ENCODE data around the gene MAGI2. TPM values are rescaled to one million over a fixed set of nuclear protein-coding genes. Genes with fewer than 3 reads are reported as not detected.

Gene MAGI2
- total RNA-seq, 1 donor from 2014 or later, result 4.0 TPM

DNA sequence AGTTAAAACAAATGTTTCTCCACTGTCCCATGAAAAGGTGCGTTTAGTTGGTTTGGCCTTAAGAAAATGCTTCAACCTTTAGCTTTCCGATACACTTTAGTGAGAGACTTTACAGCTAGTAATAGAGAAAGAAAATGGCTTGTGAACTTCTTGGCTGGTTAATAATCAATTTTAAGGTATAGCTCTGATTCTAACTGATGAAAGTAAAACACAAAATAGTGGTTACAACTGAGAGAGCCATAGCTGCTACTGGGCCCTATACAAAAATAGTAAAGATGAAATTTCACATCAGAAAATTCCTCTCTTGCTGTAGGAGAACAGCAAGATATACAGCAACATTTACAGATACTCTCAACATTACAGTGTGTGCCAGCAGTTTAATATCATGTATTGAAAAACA lies 1283.5 kb downstream of the MAGI2 start:
- H3K27me3 ChIP-seq, result no peaks in the 10 kb centered on the region
- H3K9me3 ChIP-seq, result no peaks in the 10 kb centered on the region
- peaks cover 10 to 17% of the 10 kb centered on the region in 2 donors for H3K4me1 ChIP-seq
- H3K36me3 ChIP-seq, result no peaks in the 10 kb centered on the region
- H3K4me3 ChIP-seq, result no peak overlapping the region
- intact Hi-C loops (cut with DNase I), result no loop called here
- TF ChIP-seq, protein P1, sequence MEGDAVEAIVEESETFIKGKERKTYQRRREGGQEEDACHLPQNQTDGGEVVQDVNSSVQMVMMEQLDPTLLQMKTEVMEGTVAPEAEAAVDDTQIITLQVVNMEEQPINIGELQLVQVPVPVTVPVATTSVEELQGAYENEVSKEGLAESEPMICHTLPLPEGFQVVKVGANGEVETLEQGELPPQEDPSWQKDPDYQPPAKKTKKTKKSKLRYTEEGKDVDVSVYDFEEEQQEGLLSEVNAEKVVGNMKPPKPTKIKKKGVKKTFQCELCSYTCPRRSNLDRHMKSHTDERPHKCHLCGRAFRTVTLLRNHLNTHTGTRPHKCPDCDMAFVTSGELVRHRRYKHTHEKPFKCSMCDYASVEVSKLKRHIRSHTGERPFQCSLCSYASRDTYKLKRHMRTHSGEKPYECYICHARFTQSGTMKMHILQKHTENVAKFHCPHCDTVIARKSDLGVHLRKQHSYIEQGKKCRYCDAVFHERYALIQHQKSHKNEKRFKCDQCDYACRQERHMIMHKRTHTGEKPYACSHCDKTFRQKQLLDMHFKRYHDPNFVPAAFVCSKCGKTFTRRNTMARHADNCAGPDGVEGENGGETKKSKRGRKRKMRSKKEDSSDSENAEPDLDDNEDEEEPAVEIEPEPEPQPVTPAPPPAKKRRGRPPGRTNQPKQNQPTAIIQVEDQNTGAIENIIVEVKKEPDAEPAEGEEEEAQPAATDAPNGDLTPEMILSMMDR (IDR thresholded peaks at IDR 0.05), result no peak
- DNase-seq (ENCODE audit: low spot score in 2 of 2), result no peak
- no peak overlapping the region for H3K27ac ChIP-seq

DNA sequence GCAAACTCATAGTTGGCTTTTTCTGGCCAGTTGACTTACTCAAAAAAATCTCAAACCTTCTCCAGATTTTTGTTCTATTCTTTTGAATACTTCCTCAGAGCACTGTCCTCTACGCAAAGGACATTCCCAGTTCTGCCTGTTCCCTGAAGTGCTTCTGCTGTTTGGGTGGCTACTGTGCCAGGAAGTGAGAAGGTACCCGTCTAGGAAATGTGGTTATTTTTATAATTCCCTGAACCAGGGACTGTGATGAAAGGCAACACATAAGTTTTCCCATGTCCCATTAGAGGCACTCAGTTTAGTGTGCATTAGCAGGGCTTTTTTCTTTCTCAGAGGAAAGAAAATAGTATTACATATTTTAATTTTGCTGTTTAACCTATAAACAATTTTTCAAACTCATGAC lies 1284.6 kb downstream of the MAGI2 start:
- H3K27ac ChIP-seq, result peak overlapping the region; percentile 6 to 10
- H3K4me3 ChIP-seq, result no peak overlapping the region
- H3K4me1 ChIP-seq, result peaks cover 10 to 17% of the 10 kb centered on the region in 2 donors
- H3K36me3 ChIP-seq, result no peaks in the 10 kb centered on the region
- intact Hi-C loops (cut with DNase I), result no loop called here
- no peak for DNase-seq (ENCODE audit: low spot score in 2 of 2)
- TF ChIP-seq, protein P1 (IDR thresholded peaks at IDR 0.05), result no peak
- no peaks in the 10 kb centered on the region for H3K27me3 ChIP-seq
- no peaks in the 10 kb centered on the region for H3K9me3 ChIP-seq

DNA sequence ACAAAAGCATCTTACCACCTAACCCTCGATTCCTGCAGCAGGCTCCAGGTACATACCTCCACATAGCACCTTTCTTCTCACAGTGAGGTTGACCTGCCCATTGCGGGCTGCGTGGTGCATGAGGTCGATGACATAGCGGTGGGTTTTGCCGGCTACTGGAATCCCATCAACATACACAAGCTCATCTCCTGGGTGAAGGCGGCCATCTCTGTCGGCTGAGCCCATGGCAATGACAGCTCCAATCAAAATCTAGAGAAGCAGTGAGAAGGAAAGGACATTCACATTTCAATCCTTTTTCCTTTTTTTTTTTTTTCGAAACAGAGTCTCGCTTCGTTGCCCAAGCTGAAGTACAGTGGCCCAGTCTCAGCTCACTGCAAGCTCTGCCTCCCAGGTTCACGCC lies 1285.6 kb downstream of the MAGI2 start:
- no peak overlapping the region for H3K4me3 ChIP-seq
- no peaks in the 10 kb centered on the region for H3K9me3 ChIP-seq
- peaks cover 2 to 8% of the 10 kb centered on the region in 2 donors for H3K4me1 ChIP-seq
- DNase-seq (ENCODE audit: low spot score in 2 of 2), result no peak
- no peaks in the 10 kb centered on the region for H3K27me3 ChIP-seq
- H3K27ac ChIP-seq, result no peak overlapping the region
- intact Hi-C loops (cut with DNase I), result no loop called here
- no peaks in the 10 kb centered on the region for H3K36me3 ChIP-seq
- TF ChIP-seq, protein P1 (IDR thresholded peaks at IDR 0.05), result no peak

DNA sequence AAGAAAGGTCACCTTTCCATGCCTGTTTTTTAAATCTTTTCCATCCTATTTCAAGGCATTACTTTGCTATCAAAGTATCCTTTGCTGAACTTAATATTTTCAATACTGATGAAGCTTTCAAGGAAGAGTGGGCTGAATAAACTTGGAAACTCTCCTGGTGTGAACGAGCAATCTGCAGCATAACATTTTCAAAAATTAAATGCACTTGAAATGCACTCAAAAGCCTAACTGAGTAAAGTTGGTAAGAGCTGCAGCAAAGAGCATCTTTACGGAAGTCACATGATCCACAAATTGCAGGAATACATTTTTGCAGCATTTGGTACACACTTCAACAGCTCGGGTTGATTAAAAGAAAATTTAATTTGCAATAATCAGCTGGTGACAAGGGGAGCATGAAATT lies 1287.6 kb downstream of the MAGI2 start:
- DNase-seq (ENCODE audit: low spot score in 2 of 2), result no peak
- H3K9me3 ChIP-seq, result no peaks in the 10 kb centered on the region
- no peaks in the 10 kb centered on the region for H3K4me1 ChIP-seq
- TF ChIP-seq, protein P1 (IDR thresholded peaks at IDR 0.05), result no peak
- H3K27me3 ChIP-seq, result no peaks in the 10 kb centered on the region
- H3K4me3 ChIP-seq, result no peak overlapping the region
- intact Hi-C loops (cut with DNase I), result no loop called here
- H3K36me3 ChIP-seq, result no peaks in the 10 kb centered on the region
- no peak overlapping the region for H3K27ac ChIP-seq

DNA sequence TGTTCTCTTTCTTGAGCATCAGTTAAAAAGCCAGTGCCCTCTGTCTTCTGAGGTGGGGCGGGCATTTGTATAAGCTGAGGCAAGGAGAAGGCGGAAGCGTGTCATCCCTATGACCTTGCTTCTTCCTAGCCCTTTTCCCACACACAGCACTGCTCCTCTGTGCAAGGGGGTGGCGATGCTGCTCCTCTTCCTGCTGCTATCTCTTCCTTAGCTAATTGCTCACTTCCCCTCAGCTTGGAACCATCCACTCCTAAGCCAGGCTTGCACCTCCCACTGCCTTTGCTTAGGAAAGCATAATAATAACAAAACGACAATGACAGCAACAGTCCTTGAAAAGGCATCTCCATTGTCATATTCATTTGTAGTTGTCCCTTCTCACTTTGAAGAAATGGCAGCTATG lies 1288.0 kb downstream of the MAGI2 start:
- intact Hi-C loops (cut with DNase I), result no loop called here

More for the DNA sequence above, 1288.0 kb downstream of the MAGI2 start:
- Histone ChIP-seq H3K27me3 (no peaks in the 10 kb centered on the region), H3K4me3 (no peak overlapping the region), H3K27ac (no peak overlapping the region), H3K9me3 (no peaks in the 10 kb centered on the region), H3K4me1 (no peaks in the 10 kb centered on the region), H3K36me3 (no peaks in the 10 kb centered on the region)
- no peak for DNase-seq (ENCODE audit: low spot score in 2 of 2)
- TF ChIP-seq, protein P1 (IDR thresholded peaks at IDR 0.05), result no peak

Data from ascending aorta (tissue), 2 donors.